KBM-7 (cell line): ENCODE data around the gene LASP1NB.
"Not testable (repeated sequence)": the region's sequence is repeated elsewhere in the genome, so short reads cannot be mapped to it uniquely, and the experiment has no call there.

Source experiments
- DNase-seq: peaks from one replicate; pipeline ENCODE4 v3.0.0-alpha.2; 2015
- in situ Hi-C: fragments of 300-500 bp; cut with MboI; formaldehyde crosslinking; loops from 2 replicates; pipeline ENCODE4 v1.14.3; 2020; ENCODE audit warnings: low sequenced_read_pairs, low pct_unique_long_range_greater_than_20kb, mixed read lengths

Gene LASP1NB

DNA sequence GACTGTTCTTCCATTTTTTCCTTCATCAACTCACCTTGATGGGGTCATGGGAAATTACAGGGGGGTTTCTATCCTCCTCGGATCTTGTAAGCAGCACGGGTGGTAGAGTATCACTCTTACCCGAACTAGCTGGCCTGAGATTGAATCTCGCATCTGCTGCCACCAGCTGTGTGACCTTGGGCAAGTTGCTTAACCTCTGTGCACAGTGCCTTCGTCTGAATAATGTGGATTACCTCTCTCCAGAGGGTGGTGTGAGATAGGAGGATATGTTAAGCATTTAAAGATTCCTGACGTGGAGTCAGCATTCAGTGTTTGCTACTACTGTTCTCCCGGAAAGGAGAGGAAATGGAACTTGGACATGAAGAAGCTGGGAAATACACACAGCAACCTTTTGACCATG lies 31.1 kb upstream of the LASP1NB start:
- in situ Hi-C loops: no loop called here
- no peak for DNase-seq

DNA sequence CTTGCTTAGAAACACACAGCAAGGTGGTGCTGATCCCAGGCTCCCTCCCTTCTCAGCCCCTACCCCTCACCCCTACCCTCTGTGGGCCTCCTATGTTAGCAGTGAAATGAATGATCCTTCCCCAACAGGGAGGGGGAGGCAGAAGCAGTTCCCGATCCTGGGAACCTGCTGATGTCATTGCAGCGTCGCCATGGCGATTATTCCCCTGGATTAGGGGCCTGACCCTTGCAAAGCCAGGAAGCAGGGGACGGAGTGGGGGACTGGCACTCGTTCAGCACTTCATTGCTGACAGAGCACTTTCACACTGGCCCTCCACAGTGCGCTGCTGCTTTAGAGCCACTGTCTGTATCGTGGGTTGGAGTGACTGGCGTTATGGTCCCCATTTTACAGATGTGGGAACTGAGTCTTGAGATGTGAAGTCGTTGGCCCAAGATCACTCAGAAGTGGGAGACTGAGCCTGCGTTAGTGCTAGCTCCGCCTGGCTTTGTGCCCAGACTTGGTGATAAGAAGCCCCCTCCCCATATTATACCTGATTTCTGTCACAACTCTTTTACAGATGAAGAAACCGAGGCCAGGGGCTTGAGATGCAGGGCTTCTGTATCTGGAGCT lies 29.0 kb upstream of the LASP1NB start:
- in situ Hi-C loops: no loop called here
- DNase-seq: no peak

DNA sequence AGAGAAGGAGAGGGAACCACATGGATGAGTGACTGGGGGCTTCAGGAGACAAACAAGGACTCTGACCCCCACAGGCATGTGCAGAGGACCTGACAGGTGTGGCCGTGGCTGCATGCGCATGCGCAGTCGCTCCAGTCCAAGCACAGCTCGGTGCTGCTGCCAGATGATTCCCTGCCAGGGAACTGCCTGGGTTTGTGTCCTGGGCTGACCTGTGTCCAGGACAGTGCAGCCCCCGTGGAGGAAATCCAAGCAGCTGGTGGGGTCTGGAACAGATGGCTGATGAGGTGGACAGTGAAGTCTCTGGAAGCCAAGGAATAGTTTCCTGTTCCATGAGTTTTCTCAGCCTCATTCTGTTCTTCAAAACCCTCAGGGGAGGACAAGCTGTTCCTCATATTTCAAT lies 28.2 kb upstream of the LASP1NB start:
- in situ Hi-C loops: no loop called here
- DNase-seq: no peak

DNA sequence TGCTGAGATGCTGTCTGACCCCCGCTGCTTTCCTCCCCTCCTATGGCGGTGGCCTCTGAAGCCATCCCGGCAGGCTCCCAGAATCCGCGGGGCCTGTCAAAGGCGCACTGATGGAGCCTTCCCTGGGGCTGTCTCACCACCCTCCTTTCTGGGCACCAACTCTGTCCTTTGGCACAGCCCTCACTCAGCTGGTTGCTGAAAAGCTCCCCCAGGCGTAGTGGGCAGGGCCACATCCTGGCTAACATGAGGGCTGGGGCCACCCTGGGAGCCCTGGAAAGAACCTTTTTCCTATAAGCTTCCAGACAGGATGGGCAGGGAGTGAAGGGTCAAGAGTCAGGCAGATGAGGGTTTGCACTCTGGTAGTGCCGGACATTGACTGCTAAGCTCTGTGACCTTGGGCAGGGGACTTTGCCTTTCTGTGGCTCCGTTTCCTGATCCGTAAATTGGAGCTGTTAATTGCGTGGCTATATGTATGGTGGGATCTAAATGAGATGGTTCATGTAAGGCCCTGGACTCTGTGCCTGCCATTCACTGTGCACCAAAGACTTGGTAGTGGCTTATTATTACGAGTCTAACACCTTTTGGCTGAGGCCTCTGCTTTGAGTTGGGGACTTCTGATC lies 27.6 kb upstream of the LASP1NB start:
- in situ Hi-C loops: no loop called here
- DNase-seq: no peak

DNA sequence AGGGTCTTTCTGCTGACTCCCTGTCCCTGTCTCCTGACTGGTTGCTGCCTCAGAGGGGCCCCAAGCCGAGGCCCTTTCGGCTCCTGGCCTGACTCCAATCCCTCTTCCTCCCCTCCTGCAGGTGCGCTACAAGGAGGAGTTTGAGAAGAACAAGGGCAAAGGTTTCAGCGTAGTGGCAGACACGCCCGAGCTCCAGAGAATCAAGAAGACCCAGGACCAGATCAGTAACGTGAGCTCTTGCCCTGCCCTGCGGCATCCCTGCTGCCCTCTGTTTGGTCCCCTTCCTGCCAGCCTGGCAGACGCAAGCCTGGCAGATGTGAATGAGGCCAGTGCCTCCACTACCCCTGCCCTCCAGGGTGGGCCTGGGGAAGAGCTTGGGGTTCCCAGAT lies 27.1 kb upstream of the LASP1NB start:
- DNase-seq: no peak
- in situ Hi-C loops: no loop called here

DNA sequence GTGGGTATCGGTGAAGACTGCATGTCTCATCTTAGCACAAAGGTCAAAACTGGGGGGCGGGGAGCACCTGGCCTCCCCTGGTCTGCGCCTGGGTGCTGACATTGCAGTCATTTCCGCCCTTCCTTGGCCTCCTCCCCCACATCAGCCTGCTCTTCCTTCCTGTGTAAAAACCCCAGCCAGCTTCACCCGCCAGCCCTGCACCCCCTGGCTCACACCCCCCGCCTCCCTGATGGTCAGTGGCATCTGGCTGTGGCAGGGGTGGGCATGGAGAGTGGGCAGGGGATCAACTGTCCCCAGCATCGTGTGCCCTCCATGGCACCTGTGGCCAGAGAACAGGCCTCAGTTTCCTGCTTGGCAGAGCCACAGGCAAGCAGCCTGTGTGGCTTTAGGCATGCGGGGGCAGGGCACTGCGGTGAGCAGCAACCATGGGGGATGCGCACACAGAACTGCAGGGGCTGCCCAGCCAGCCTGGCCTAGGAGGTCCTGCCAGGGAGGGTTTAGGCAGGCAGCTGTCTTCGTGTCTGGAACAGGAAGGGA lies 26.5 kb upstream of the LASP1NB start:
- peak; percentile 93 for DNase-seq
- in situ Hi-C loops: no loop called here

DNA sequence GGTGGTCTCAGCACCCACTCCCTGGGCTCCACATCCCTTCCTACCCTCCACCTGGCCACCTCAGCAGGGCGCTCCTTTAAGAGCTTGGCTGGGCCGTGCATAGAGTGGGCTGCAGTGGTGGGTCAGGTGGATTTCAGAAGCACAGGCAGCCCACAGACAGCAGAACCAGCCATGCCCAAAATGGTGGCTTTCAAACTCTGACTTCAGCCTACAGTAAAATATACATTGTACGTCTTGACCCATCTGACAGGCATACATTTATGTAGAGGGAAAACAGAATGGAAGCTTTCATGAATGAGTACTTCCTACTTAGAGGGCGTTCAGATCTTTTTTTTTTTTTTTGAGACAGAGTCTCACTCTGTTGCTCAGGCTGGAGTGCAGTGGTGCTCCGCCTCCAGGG lies 26.0 kb upstream of the LASP1NB start:
- in situ Hi-C loops: no loop called here
- no peak for DNase-seq

DNA sequence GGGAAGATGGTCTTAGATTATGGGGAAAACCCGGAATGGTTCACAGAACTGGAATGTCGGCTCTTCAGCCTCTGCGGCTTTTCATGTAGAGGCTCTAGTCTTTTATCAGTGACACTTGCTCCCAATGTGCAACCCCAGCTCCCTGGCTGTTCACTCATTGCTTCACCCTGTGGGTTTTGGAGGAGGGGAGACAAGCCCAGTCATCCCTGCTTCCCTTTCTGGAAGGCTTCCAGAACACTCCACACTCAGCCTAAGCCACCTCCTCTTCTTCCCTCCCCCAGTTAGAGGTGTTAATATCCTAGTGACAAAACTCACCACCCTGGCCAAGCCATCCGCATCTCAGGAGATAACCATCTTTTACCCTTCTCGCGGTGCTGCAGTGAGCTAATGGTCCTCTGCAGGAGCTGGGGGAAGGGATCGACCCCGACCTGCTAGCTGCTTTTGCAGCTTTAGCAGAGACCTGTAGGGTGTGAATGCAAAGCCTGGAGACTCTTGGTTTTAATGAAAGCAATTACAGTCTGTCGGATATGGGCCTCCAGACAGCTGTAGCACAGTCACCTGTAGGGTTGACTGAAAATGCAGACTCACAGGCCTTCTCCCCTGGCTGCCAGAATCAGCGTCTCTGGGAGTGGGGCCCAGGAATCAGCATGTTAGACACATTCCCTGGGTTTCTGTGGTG lies 24.3 kb upstream of the LASP1NB start:
- in situ Hi-C loops: no loop called here
- peak; percentile 98 for DNase-seq

DNA sequence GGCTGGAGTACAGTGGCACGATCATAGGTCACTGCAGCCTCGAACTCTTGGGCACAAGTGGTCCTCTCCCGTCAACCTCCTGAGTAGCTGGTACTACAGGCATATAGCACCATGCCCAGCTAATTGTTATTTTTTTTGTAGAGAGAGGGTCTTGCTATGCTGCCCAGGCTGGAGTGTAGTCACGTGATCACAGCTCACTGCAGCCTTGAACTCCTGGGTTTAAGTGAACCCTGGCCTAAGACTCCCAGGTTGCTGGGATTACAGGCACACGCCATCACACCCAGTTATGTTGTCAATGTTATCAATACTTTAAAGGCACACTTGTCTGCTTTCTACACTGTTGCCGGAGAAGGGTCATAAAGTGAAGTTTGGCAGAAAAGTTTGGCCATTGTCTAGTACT lies 22.0 kb upstream of the LASP1NB start:
- DNase-seq: no peak
- in situ Hi-C loops: no loop called here

DNA sequence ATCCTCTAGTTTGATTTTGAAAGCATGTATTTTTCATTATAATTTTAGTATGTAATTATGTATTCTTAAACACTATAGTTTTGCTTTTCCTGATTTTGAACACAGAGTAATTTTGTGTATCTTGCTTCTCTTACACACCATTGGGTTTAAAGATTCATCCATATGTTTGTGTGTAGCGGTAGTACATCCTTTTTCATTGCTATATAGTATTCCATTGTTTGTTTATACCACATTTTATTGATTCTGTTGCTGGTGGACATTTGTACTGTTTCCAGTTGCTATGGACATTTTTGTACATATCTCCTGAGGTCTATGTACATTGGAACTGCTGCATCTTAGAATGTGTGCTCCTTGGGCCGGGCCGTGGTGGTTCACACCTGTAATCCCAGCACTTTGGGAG lies 20.5 kb upstream of the LASP1NB start:
- in situ Hi-C loops: no loop called here
- no peak for DNase-seq

DNA sequence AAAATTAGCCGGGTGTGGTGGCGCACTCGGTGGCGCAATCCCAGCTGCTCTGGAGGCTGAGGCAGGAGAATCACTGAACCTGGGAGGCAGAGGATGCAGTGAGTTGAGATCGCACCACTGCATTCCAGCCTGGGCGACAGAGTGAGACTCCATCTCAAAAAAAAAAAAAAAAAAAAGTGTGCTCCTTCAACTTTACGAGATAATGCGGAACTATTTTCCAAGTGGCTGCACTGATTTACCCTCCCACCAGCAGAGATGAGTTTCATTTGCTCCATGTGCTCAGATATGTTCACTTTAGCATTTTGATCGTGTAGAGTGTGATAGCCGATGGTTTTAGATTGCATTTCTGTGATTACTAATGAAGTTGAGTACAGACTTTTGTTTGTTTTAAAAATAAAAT lies 20.0 kb upstream of the LASP1NB start:
- in situ Hi-C loops: no loop called here

DNA sequence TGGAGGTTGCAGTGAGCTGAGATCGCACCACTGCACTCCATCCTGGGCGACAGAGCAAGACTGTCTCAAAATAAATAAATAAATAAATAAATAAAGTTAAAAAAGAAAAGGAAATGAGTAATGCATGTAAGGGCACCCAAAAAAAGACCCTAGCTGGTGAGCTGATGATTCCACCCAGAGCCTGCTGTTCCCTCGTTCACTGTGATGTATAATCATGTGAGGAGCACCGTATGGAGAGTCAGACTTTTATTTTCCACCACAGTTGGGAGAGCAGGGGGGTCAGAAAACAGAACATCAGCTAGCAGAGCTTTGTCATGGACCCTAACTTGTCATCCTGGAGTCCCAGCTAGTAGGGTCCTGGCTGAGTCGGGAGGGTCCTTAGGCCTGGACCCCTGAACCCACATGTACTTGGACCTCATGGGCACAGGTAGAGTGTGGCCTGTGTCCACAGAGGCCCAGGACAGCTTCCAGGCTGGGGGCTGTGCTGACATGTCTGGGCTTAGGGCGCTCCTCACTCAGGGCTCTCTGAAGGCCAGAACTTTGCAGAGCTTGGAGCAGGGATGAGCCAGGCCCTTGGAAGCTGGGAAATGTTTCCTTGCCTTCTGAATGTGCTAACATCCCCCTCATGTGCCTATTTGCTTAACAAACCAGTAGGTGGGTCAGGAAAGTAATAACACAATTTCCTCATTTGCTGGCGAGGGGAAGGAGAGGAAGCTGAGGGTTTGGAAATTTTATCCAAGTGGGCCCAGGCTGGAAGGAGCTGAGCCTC lies 18.8 kb upstream of the LASP1NB start:
- DNase-seq: no peak
- in situ Hi-C loops: no loop called here

More for the DNA sequence above, 20.0 kb upstream of the LASP1NB start:
- DNase-seq: no peak

DNA sequence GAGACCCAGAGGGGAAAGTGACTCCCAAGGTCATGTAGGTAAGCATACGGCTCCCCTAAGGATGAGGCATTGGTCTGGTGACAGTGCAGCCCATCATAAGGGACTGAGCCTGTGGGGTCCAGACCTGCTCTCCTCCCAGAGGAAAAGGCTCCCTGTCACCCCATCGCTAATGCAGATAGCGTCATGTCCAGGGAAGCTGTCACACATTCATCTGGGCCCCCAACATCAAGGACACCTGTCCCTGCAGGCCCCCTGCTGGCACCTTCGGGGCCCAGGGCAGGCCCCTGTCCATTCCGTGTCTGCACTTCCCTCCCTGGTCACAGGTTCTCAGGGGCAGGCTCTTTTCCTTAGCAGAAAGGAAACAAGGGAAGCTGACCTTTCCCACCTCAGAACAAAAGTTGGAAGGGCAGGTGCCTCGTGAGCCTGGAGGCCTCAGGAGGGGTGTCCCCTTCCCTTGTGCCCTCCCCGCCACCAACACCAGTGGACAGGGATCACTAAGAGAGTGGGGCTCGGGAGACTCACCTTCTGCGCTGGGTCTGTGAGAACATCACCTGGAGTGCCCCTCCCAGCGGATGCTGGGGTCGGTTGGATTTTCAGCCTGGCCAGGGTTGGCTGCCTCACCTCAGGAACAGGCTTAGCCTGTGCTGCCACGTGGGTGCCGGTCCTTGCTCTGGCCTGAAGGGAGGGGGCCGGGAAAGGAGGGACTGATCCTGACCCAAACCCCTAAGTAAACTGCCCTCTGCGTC lies 17.3 kb upstream of the LASP1NB start:
- DNase-seq: no peak
- in situ Hi-C loops: no loop called here

DNA sequence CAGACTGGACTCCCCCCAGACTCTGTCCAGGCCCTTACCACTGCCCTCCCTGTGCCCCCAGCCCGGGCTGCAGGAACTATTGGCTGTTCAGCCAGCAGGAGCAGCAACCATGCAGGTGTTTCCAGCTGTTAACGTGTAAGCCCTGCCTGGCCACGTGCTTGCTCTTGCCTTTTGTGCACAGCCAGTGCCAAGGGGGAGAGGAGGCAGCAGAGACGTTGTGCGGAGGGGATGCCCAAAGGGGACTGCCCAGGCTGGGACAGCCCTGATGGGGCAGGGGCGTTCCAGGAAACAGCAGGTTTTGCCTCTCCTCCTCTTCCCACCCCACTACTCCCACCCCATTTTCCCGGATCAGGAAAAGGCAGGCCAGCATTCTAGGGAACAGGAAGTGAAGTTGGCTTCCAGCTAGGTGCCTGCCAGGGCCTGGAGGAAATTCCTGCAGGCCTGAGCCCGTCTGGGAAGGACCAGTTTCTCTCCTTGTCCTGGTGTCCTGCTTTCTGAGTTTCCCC lies 16.7 kb upstream of the LASP1NB start:
- no peak for DNase-seq
- in situ Hi-C loops: no loop called here

DNA sequence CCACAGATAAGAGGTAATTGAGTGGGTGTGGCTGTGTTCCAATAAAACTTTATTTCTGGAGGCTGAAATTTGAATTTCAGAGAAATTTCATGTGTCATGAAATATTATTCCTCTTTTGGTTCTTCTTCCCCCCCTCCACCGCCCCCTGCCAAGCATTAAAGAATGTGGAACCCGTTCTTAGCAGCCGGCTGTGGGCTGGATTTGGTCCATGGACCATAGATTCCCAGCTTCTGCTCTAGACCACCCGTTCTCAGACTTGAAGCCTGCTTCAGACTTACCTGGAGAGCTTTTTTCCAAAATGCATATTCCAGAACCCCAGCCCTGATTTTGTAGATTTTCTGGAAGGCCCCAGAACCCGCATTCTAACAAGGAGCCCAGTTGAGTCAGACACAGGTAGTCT lies 15.1 kb upstream of the LASP1NB start:
- no peak for DNase-seq
- in situ Hi-C loops: no loop called here

DNA sequence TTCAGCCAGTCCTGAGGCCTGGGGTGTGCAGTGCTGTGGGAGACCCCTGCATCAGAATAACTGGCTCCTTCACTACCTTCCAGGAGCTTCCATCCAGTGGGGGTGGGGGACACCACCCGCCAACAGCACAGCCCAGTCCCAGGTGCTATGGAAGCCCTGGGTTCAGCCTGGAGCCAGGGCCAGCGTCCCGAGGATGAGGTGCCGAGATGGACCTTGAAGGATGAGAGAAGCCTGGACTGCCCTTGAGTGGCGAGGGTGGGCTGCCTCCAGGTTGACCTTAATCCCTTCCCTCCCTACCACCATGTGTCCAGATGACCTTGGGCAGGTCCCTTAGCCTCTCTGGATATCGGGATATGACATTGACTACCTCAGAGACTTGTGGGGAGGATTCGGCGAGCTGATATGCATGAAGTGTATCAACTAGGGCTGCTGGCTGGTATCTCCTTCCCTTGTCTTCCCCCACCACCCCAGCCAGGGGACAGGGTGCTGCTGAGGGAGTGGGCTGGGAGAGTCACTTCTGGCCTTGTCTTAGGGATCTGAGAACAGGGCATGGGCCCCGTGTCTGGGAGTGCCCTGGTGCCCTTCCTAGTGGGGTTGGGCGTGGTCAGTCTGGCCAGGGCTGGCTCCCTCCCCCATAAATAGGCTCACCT lies 14.2 kb upstream of the LASP1NB start:
- in situ Hi-C loops: no loop called here
- DNase-seq: no peak

DNA sequence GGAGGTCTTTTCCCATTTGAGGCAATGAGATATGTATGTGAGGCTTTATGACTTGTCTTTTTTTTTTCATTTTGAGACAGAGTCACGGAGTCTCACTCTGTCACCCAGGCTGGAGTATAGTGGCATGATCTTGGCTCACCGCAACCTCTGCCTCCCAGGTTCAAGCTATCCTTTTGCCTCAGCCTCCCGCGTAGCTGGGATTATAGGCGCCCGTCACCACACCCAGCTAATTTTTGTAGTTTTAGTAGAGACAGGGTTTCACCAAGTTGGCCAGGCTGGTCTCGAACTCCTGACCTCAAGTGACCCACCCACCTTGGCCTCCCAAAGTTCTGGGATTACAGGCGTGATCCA lies 13.7 kb upstream of the LASP1NB start:
- in situ Hi-C loops, DNase-seq: not testable (repeated sequence)

DNA sequence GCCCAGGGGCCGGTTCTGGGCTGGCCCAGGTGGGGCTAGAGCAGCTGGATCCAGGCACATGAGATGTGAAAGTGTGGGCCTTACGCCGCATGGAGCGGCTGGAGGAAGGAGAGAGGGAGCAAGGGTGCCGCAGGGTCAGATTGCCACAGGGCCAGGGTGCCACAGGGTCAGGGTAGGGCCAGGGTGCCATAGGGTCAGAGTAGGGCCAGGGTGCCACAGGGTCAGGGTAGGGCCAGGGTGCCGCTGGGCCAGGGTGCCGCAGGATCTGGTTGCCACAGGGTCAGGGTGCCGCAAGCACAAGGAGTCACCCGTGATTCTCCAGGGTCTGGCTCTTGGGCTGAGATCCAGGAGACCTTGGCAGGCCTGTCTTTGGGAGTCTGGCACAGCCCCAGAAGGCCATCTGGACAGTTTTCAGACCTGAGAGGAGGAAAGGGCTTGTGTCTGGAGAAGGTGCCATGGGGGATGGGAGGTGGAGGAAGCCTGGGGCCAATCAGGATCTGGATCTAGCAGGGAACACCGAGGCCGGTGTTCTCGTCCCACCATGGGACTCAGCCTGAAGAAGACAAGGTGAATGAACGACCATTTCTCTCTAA lies 13.1 kb upstream of the LASP1NB start:
- in situ Hi-C loops: no loop called here
- no peak for DNase-seq
